GM21390 (cell line): ENCODE results near the gene POLE4.

Experiments used
- ATAC-seq: cut with Tn5 transposase; IDR thresholded peaks from one replicate; pipeline ENCODE4 v1.9.1; 2021; ENCODE audit not compliant: unreplicated experiment

POLE4 gene

DNA sequence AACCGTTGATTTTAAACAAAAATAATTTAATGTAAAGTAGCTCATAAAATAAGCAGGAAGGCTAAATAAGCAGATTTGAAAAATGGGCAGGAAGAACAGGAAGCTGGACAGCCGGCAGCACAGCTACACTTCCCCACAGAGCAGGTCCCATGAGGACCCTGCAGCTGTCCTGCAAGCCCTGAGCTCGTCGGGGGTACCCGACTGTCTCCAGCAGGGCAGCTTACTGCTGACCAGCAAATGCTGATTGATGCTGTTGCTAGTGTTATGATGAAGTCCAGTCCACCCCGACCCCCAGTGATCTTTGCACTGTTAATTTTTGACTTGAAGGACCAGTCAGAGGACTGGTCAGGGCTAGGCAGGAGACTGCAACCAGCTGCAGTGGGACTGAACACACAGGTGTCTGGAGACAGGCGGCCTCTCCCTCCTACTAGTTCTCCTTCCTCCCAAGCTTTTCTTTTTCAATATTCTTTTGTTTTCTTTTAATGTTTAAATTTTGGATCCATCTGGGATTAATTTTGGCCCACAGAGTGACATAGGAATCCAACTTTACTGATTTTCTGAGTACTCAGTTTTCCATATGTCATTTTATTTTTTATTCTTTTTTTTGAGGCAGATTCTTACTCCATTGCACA lies 27.7 kb downstream of the POLE4 start:
- ATAC-seq = no peak

DNA sequence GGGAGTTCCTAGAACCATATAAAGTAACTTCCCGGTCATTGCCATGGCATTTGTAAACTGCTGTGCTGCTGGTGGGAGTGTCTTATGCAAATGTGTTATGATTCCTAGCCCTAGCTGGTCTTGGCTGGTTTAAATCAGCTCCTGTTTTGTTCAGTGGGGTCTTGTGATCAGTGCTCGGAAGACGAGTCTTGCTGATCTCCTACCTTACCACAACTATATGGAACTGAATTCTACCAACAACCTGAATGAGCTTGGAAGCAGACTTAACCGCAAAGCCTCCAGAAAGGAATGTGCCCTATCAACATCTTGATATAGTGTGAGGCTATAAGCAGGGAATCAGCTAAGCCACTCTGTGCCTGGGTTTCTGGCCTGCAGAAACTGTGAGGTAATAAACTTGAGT lies 33.5 kb downstream of the POLE4 start:
- ATAC-seq = no peak

DNA sequence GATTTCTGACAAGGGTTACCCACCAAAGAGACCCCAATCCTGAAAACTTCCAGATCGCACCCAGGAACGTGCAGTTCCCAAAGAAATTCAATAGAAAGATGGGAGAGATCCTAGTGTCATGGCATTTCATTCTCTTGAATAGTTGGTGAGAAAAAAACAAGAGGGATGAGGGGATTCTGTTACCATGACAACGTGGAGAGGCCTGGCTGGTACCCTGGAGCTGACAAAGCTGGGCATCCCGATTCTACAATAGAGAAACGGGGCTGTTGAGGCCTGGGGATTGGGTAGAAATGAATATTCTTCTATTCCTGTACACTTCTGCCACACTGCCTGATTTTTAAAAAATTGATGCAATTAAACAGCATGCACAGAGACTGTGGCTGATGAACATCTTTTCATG lies 41.0 kb downstream of the POLE4 start:
- ATAC-seq = no peak

DNA sequence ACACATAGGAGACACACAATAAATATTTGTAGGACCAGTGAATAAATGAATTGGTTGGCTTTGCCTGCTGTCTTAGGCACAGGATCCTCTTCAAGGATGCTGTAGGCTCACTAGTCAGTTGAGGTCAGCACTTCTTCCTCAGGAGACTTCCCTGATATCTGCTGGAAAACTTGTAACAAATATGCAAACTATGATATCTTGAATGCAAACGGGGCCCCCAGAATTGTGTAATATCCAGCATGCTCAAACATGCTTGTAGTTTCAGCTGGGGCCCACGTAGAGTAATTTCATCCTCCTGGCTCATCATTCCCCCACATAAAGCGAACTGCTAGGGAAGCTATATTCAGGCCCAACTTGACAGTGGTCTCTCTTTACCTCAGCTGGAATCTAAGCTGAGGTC lies 43.6 kb downstream of the POLE4 start:
- no peak for ATAC-seq

DNA sequence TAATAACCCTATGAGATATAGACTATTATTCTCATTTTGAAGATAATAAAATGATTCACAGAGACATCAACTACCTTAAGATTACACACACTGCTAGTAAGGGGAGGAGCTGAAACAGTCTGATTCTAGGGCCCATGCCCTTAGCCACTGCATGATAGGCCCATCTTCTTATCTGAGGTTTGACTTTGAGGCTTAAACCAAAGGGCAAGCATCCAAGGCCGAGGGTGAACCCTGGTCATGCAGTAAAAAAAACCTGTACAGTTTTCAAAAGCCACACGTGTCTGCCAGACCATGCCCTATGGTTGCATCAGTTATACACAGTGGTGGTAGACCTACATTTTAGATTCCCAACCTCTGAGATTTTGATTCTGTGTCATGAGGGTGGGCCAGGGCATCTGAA lies 44.8 kb downstream of the POLE4 start:
- ATAC-seq = no peak

DNA sequence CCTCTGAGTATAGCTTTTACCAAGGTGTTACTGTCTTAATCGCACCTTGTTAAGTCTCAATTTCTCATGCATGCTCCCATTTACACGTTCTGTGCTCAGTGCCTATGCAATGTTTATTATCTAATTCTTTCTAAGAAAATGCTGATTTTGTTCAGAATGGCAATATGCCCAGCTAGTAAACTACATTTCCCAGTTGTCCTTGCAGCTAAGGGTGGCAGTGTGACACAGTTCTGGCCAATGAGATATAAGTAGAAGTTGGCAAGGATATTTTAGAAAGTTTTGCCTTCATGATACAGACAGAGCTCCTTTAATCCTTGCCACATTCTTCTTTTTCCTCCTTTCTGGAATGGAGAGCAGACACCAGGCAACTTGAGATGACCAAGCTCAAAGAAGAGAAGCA lies 45.3 kb downstream of the POLE4 start:
- ATAC-seq = no peak

DNA sequence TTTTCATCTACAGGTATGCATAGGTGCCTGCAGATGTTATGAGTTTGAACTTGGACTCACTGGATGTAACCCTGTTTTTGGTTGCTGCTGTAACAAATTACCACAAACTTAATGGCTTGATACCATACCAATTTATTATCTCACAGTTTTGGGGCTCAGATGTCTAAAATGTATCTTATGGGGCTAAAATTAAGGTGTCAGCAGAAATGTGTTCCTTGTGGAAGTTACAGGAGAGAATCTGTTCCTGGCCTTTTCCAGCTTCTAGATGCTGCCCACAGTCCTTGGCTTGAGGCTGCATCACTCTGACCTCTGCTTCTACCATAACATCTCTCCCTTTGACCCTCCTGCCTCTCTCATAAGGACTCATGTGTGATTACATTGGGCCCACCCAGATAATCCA lies 47.6 kb downstream of the POLE4 start:
- ATAC-seq = no peak

DNA sequence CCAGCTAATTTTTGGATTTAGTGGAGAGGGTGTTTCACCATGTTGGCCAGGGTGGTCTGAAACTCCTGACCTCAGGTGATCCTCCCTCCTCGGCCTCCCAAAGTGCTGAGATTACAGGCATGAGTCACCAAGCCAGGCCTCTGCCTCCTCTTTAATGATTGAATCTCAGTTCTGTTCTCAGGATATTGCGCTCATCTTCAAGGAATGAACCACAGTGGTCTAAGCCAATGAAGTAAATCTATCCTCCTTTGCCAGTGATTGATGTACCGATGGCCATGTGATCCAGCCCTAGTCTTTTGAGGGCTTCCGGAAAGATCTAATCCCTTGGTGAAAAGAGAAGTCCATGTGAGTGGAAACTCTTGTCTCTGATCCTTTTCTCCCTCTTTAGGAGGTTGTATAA lies 48.6 kb downstream of the POLE4 start:
- ATAC-seq = no peak

DNA sequence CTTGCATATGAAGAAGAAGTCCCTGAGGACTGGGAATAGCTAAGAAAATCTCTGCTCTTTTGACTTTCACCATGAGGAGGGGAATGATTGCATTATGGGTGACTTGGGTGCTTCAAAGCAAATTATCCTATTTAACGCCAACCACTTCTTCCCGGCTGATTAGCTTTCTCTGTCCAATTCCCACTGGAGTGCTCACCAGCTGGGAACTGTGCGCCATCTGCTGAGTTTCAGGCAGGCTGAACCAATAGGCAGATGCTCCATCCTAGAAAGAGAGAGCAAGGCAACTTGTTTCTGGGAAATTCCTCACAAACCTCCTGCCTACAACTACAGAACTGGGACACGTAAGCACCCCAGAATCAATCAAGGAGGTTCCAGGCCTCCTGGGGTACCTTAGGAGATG lies 49.4 kb downstream of the POLE4 start:
- no peak for ATAC-seq

DNA sequence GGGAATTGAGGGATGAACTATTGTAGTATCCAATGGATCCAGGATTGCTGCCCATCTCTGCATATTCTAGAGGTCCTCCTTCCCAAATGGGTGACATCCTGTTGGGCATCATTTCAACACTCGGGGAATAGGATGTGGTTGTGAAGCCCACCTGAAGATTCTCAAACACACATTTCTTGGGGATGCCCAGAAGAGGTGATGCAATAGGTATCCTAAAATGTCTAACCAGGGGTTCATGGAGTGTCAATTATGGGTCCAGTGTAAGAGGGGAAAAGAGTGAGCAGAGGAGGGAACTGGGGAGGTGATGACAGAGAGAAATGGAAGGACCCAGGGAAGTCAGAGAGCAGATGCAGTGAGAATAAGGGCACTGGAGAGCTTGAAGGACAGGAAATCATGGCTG lies 52.1 kb downstream of the POLE4 start:
- no peak for ATAC-seq

DNA sequence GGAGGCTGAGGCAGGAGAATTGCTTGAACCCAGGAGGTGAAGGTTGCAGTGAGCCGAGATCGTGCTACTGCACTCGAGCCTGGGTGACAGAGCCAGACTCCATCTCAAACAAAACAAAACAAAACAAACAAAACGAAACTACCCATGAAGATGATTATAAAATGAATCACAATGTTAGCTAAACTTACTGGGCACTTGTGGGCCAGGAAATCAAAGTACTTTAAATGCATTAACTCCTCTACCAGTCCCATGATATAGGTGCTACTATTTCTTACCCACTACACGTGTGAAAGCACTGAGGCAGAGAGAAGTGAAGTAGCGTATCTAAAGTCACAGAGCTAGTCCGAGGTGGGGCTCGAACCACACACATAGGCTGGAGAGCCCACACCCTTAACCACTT lies 53.6 kb downstream of the POLE4 start:
- ATAC-seq = no peak

DNA sequence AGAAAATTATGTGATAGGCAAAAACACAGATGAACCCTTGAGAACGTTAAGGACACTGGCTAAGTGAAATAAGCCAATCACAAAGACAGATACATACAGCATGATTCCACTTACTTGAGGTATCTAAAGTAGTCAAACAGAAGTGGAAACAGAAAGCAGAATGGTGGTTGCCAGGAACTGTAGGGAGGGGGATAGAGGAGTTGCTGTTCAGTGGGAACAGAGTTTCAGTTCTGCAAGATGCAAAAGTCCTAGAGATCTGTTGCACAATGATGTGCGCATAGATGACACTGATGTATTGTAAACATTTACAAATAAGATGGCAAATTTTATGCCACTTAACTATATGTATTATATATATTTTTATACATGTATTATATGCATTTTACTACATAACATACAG lies 59.7 kb downstream of the POLE4 start:
- no peak for ATAC-seq
